SK-N-SH (cell line): Measurements from ENCODE around the gene MPO.

Source experiments
- CTCF ChIP-seq: fragments of 200-600 bp; sonication (generic); IDR thresholded peaks from 2 replicates; pipeline ENCODE4 v1.6.1; 2017; ENCODE audit warnings: antibody characterized with exemption, mild to moderate bottlenecking, moderate library complexity
- EP300 ChIP-seq, 2 experiments: IDR thresholded peaks; 2 replicates each; pipeline versions ENCODE4 v1.4.0 to v1.6.1; 2012; ENCODE audit warnings: borderline replicate concordance in 1 of 2, low read depth in 1 of 2, low read length in 1 of 2
- EZH2phosphoT487 ChIP-seq: fragments of 200-600 bp; sonication (generic); IDR thresholded peaks from 2 replicates; pipeline ENCODE4 v1.6.1; 2017; ENCODE audit warnings: low read depth, mixed run types, mild to moderate bottlenecking, antibody characterized with exemption, moderate library complexity, borderline replicate concordance
- FOXJ3 ChIP-seq: sonication (generic); formaldehyde crosslinking; IDR thresholded peaks from 2 replicates; pipeline ENCODE4 v1.5.1; 2020; ENCODE audit warnings: mild to moderate bottlenecking, missing genetic modification reagents
- GATA2 ChIP-seq: sonication (generic); formaldehyde crosslinking; IDR thresholded peaks from 2 replicates; pipeline ENCODE4 v1.5.0; 2020; ENCODE audit warnings: mild to moderate bottlenecking, missing genetic modification reagents
- MXI1 ChIP-seq: IDR thresholded peaks from 2 replicates; pipeline ENCODE4 v1.6.1; 2012; ENCODE audit warnings: mild to moderate bottlenecking, low read depth, low read length, improper control_type of control experiment
- POLR2AphosphoS5 ChIP-seq: IDR thresholded peaks from 2 replicates; pipeline ENCODE4 v1.6.1; 2012; ENCODE audit warnings: low read depth, low read length
- RAD21 ChIP-seq: IDR thresholded peaks from 2 replicates; pipeline ENCODE4 v1.6.1; 2012; ENCODE audit warnings: mild to moderate bottlenecking, low read length
- REST ChIP-seq: IDR thresholded peaks from 2 replicates; pipeline ENCODE4 v1.6.1; 2012; ENCODE audit warnings: mild to moderate bottlenecking, low read depth, low read length, moderate library complexity
- RFX5 ChIP-seq: IDR thresholded peaks from 2 replicates; pipeline ENCODE4 v1.6.1; 2012; ENCODE audit warnings: mild to moderate bottlenecking, improper control_type of control experiment, low read length
- SMC3 ChIP-seq: IDR thresholded peaks from 2 replicates; pipeline ENCODE4 v1.6.1; 2012; ENCODE audit warnings: low read depth, low read length, improper control_type of control experiment
- USF2 ChIP-seq: fragments of 150-350 bp; IDR thresholded peaks from 2 replicates; pipeline ENCODE4 v1.6.1; 2017; ENCODE audit warnings: antibody characterized with exemption, low read length, low read depth, borderline replicate concordance

- TF ChIP-seq EZH2phosphoT487: no peak
- TF ChIP-seq CTCF: no peak
- TF ChIP-seq RFX5: no peak
- TF ChIP-seq POLR2AphosphoS5: no peak
- TF ChIP-seq SMC3: no peak
- TF ChIP-seq USF2: no peak
- no peak for TF ChIP-seq FOXJ3
- no peak for TF ChIP-seq REST
- TF ChIP-seq MXI1: no peak
- TF ChIP-seq RAD21: no peak
- TF ChIP-seq GATA2 (CRISPR knock-in tag): no peak
- TF ChIP-seq EP300 (IDR thresholded peaks at IDR 0.05; ENCODE audit: borderline replicate concordance in 1 of 2, low read depth in 1 of 2, low read length in 1 of 2): no peak
Measured at GRCh38 chr17:58284613-58285421, 4.1 kb upstream of the MPO start.
